HepG2 (cell line): Measurements from ENCODE around the gene ARVCF. TPM values are rescaled to one million over a fixed set of nuclear protein-coding genes. Genes with fewer than 3 reads are reported as not detected.

ENCODE experiments used
- ATF5 ChIP-seq: sonication (generic); formaldehyde crosslinking; IDR thresholded peaks from 2 replicates; pipeline ENCODE4 v1.4.0; 2020; ENCODE audit warnings: mild to moderate bottlenecking, low read depth, missing genetic modification reagents
- BRF2 ChIP-seq: sonication (generic); formaldehyde crosslinking; IDR thresholded peaks from 2 replicates; pipeline ENCODE4 v1.8.1; 2022; ENCODE audit warnings: mild to moderate bottlenecking, missing genetic modification reagents
- HDAC2 ChIP-seq: sonication (generic); formaldehyde crosslinking; IDR thresholded peaks from 2 replicates; pipeline ENCODE4 v1.4.0; 2020; ENCODE audit warnings: missing genetic modification reagents
- HOMEZ ChIP-seq: IDR thresholded peaks from 2 replicates; pipeline ENCODE4 v1.6.1; 2016; ENCODE audit warnings: low read depth
- KAT7 ChIP-seq: IDR thresholded peaks from 2 replicates; pipeline ENCODE4 v1.6.1; 2018; ENCODE audit warnings: borderline replicate concordance, missing compliant biosample characterization
- MATR3 ChIP-seq: sonication (generic); formaldehyde crosslinking; IDR thresholded peaks from 2 replicates; pipeline ENCODE4 v1.4.0; 2020; ENCODE audit warnings: missing genetic modification reagents
- MEIS1 ChIP-seq: sonication (generic); formaldehyde crosslinking; IDR thresholded peaks from 2 replicates; pipeline ENCODE4 v1.9.0; 2021; ENCODE audit warnings: mild to moderate bottlenecking, missing genetic modification reagents, moderate library complexity, borderline replicate concordance
- MIER2 ChIP-seq: IDR thresholded peaks from 2 replicates; pipeline ENCODE4 v1.6.1; 2016; ENCODE audit warnings: missing biosample characterization, missing genetic modification reagents
- POGK ChIP-seq: sonication (generic); formaldehyde crosslinking; conservative IDR thresholded peaks from 2 replicates; pipeline ENCODE4 v1.8.0; 2022; ENCODE audit warnings: mild to moderate bottlenecking, moderate library complexity, missing genetic modification reagents
- RBFOX2 ChIP-seq: fragments of 200-400 bp; formaldehyde crosslinking; IDR thresholded peaks from 2 replicates; pipeline ENCODE4 v1.6.1; 2017; ENCODE audit warnings: low read depth, mild to moderate bottlenecking, low read length
- STAT6 ChIP-seq: sonication (generic); formaldehyde crosslinking; IDR thresholded peaks from 2 replicates; pipeline ENCODE4 v1.4.0; 2020; ENCODE audit warnings: missing genetic modification reagents, mild to moderate bottlenecking, borderline replicate concordance
- SYNCRIP ChIP-seq: fragments of 200-400 bp; formaldehyde crosslinking; IDR thresholded peaks from 2 replicates; pipeline ENCODE4 v1.6.1; 2018; ENCODE audit warnings: mild to moderate bottlenecking, low read depth, low read length; ENCODE audit not compliant: insufficient read depth
- TAF15 ChIP-seq: fragments of 200-400 bp; formaldehyde crosslinking; IDR thresholded peaks from one replicate; pipeline ENCODE4 v1.6.1; 2018; ENCODE audit warnings: mild to moderate bottlenecking, low read depth, low read length; ENCODE audit not compliant: poor library complexity, severe bottlenecking
- ZBTB8A ChIP-seq: sonication (generic); formaldehyde crosslinking; IDR thresholded peaks from 2 replicates; pipeline ENCODE4 v1.4.0; 2020; ENCODE audit warnings: mild to moderate bottlenecking, low read depth, missing genetic modification reagents, borderline replicate concordance
- ZFP91 ChIP-seq: sonication (generic); formaldehyde crosslinking; IDR thresholded peaks from 2 replicates; pipeline ENCODE4 v1.9.0; 2022; ENCODE audit warnings: missing genetic modification reagents, mild to moderate bottlenecking, borderline replicate concordance
- ZNF205 ChIP-seq: IDR thresholded peaks from 2 replicates; pipeline ENCODE4 v1.6.1; 2018; ENCODE audit warnings: missing biosample characterization, missing genetic modification reagents
- ZNF530 ChIP-seq: sonication (generic); formaldehyde crosslinking; IDR thresholded peaks from 2 replicates; pipeline ENCODE4 v1.5.0; 2020; ENCODE audit warnings: low read depth, mild to moderate bottlenecking, missing genetic modification reagents
- ZNF674 ChIP-seq: sonication (generic); formaldehyde crosslinking; IDR thresholded peaks from 2 replicates; pipeline ENCODE4 v1.5.0; 2020; ENCODE audit warnings: low read depth, mild to moderate bottlenecking, missing genetic modification reagents
- ZNF773 ChIP-seq: sonication (generic); formaldehyde crosslinking; IDR thresholded peaks from 2 replicates; pipeline ENCODE4 v1.4.0; 2020; ENCODE audit warnings: missing genetic modification reagents, borderline replicate concordance
- polyA plus RNA-seq, 8 experiments: library from polyadenylated mRNA; depleted of rRNA in 3 of 8; stranded (reverse) in 7 of 8; unstranded in 1 of 8; fragments of >200 nt; fragmentation: Illumina TruSeq in 4 of 8; extraction: Trizol in 4 of 8; gene quantifications; 2 replicates each; pipeline versions ENCODE4 v1.2.1 to v1.2.3, GENCODE V29; 2011 to 2016; ENCODE audit warnings: low read depth in 4 of 8, missing spikeins in 1 of 8, mixed read lengths in 1 of 8; ENCODE audit not compliant: insufficient read depth in 1 of 8
- total RNA-seq, 5 experiments: library from RNA; depleted of rRNA; stranded (reverse); fragments of >200 nt; fragmentation: Illumina TruSeq; extraction: Trizol; gene quantifications; 2 replicates each; pipeline ENCODE4 v1.2.3, GENCODE V29; 2016; ENCODE audit warnings: low read depth in 1 of 5

ARVCF gene
- total and polyA plus RNA-seq, 2 of the 13 experiments (the other 11 are each of a cell fraction or from before 2014, with no cell fraction given): 16.4 to 17.7 TPM

GRCh38 chr22:20010307-20011122 is 6.1 kb downstream of the ARVCF start (continued):
- no peak for TF ChIP-seq POGK (CRISPR knock-in tag)
- no peak for TF ChIP-seq ZBTB8A
- TF ChIP-seq HDAC2 (CRISPR knock-in tag): peak; percentile 58; the same call in 1 of the 2 replicates
- TF ChIP-seq HOMEZ: no peak; the same call in 1 of the 2 replicates
- TF ChIP-seq KAT7 (CRISPR knock-in tag): no peak
- no peak for TF ChIP-seq ZNF205 (CRISPR knock-in tag)
- TF ChIP-seq RBFOX2: no peak
- TF ChIP-seq ZFP91: peak; percentile 72
- peak; percentile 55; the same call in 1 of the 2 replicates for TF ChIP-seq STAT6 (CRISPR knock-in tag)
- no peak for TF ChIP-seq MATR3 (CRISPR knock-in tag)
- TF ChIP-seq ZNF674 (CRISPR knock-in tag): no peak
- TF ChIP-seq SYNCRIP: no peak
- TF ChIP-seq MEIS1 (CRISPR knock-in tag): peak; percentile 85; the same call in 1 of the 2 replicates
- TF ChIP-seq ATF5: no peak
- no peak for TF ChIP-seq BRF2 (CRISPR knock-in tag)
- no peak for TF ChIP-seq ZNF773
- TF ChIP-seq ZNF530: no peak
- TF ChIP-seq TAF15: no peak
- TF ChIP-seq MIER2 (CRISPR knock-in tag): no peak
